ENCODE results near the gene RASGRP3. TPM values are rescaled to one million over a fixed set of nuclear protein-coding genes. Genes with fewer than 3 reads are reported as not detected.

RASGRP3 gene
- total and polyA plus RNA-seq, 9 of the 15 experiments (the other 6 are each of a cell fraction or from before 2014, with no cell fraction given): 0.18 to 1.7 (median 1.2) TPM

- TF ChIP-seq CEBPZ (IDR thresholded peaks at IDR 0.05; ENCODE audit: borderline replicate concordance, low read depth, low read length): no peak
- 0 out of 2 replicates have a peak, but pooled peaks have one; percentile 59 for TF ChIP-seq GABPB1 (CRISPR knock-in tag; IDR thresholded peaks at IDR 0.05)
- no peak for TF ChIP-seq PML (IDR thresholded peaks at IDR 0.05; ENCODE audit: low read length)
- no peak for TF ChIP-seq ZNF76 (CRISPR knock-in tag; IDR thresholded peaks at IDR 0.05; ENCODE audit: borderline replicate concordance)
- no peak for TF ChIP-seq SRSF1 (IDR thresholded peaks at IDR 0.05; ENCODE audit: low read depth, low read length)
- no peak for TF ChIP-seq IRF9 (tag; IDR thresholded peaks at IDR 0.05)
- peak; percentile 76; the same call in 1 of the 2 replicates for TF ChIP-seq GTF2E2 (tag; IDR thresholded peaks at IDR 0.05)
- TF ChIP-seq MAZ (CRISPR knock-in tag; conservative IDR thresholded peaks at IDR 0.05 in 1 of 2, IDR thresholded peaks at IDR 0.05 in 1 of 2): 0 out of 4 replicates have a peak, but pooled peaks of 1 of the 2 experiments have one; percentile 10
- TF ChIP-seq MYNN (IDR thresholded peaks at IDR 0.05): 0 out of 2 replicates have a peak, but pooled peaks have one; percentile 58
- TF ChIP-seq MYNN (CRISPR knock-in tag; IDR thresholded peaks at IDR 0.05): no peak
- TF ChIP-seq ZNF655 (CRISPR knock-in tag; IDR thresholded peaks at IDR 0.05): no peak
- no peak for TF ChIP-seq CREBBP (IDR thresholded peaks at IDR 0.05; ENCODE audit: low read depth, low read length)
- TF ChIP-seq ZBTB49 (CRISPR knock-in tag; IDR thresholded peaks at IDR 0.05; ENCODE audit: borderline replicate concordance): no peak
- TF ChIP-seq KDM2B (CRISPR knock-in tag; IDR thresholded peaks at IDR 0.05): no peak
- no peak for TF ChIP-seq NR2C1 (IDR thresholded peaks at IDR 0.05)
- no peak for TF ChIP-seq NR2C1 (tag; IDR thresholded peaks at IDR 0.05)
- no peak for TF ChIP-seq NCOA4 (IDR thresholded peaks at IDR 0.05; ENCODE audit: partially characterized antibody)
Measured at GRCh38 chr2:33475224-33476130, 972 bp upstream of the RASGRP3 start (continued).

All from K562 (cell line).